GM21360 (cell line): ENCODE measurements around the gene ARMH4.

Source experiments
- ATAC-seq: cut with Tn5 transposase; IDR thresholded peaks from one replicate; pipeline ENCODE4 v1.9.1; 2021; ENCODE audit warnings: mild to moderate bottlenecking, moderate library complexity; ENCODE audit not compliant: unreplicated experiment

Gene ARMH4

DNA sequence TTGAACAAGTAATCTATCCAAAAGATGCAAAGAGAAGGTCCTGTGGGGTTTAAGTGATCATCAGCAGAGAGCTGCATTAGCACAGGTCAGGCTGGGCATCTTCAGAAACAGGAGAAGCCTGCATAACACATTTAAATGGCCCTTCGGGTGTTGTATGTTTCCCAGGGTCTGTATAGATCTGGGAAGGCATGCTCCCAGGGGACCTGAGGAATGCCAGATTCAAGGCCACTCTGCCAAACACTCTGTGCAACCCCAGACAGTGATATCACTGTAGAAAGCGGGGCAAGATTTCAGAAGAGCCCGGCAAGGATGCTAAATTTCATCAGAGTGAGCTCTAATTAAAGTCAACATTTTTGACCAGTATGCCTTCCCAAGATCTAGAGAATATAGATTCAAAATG lies 92.9 kb downstream of the ARMH4 start:
- ATAC-seq, result no peak

DNA sequence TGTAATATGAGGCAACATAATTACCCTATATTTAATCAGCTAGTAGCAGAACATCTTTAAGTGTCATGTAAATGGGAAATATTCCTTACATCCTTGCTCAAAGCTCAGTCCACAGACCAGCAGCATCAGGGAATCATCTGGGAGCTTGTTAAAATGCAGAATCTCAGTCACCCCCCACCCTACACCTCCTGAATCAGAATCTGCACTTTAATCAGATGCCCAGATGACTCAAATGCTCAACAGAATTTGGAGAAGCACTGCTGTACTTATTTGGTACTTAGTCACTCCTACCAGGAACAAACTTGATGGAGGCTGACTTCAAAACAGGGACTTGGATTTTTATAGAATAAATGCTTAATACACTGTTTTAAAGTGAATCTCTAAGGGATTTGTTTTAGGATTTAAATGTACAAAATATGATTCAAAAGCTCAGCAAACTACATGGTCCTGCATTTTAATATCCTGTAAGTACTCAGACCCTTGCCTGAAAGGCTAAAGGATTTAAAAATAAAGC lies 96.5 kb downstream of the ARMH4 start:
- no peak for ATAC-seq

DNA sequence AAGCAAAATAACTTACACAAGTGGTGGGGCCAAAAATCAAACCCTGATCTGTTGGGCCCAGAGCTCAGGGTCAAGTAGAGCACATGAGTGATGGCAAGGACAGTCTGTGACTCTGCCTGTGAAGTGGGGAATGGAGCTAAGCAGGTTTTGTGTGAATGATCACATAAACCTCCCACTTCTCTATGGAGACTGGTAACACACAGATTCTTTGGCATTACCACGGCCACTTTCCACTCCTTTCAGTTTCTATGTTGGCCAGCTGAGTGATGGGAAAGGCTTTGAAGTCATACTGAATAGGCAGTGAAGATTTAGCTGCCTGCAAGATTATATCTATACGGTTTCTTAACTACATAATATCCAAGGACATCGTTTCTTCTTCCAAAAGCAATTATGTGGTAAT lies 97.9 kb downstream of the ARMH4 start:
- ATAC-seq, result no peak

DNA sequence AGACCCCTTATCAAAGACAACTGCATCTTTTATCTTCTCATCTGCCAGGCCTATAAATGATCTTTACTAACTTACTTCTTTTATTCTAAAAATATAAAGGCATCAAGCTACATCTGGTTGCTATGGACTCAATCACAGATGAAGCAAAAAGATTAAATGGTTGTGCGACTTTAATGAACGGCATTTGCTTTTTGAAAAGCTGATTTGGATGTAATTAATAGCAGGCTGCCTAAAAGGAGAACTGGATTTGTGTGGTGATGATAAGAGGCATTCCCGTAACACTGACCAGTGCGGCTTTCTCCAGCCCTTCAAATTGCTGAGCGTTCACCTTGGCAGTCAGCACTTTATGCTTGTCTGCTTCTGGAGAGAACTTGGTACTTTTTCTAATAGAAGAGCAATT lies 103.8 kb downstream of the ARMH4 start:
- ATAC-seq, result no peak

DNA sequence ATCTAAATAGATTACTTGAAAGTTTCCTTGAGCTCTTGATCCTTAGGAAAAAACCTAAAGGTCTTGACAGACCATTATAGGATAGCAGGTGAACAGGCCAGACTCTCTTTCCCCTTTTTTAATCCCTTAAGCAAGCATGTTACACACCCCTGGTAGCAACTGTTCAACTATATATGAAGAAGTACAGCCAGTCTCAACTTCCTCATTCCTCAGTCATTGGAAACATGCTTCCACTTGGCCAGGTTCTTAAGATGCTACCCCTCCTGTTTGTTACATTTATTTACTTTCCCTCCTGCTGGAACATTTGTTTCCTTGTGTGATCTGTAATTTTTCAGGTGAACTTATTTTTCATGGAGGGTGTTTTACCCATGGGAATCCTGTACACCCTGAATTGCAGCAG lies 124.1 kb downstream of the ARMH4 start:
- no peak for ATAC-seq

DNA sequence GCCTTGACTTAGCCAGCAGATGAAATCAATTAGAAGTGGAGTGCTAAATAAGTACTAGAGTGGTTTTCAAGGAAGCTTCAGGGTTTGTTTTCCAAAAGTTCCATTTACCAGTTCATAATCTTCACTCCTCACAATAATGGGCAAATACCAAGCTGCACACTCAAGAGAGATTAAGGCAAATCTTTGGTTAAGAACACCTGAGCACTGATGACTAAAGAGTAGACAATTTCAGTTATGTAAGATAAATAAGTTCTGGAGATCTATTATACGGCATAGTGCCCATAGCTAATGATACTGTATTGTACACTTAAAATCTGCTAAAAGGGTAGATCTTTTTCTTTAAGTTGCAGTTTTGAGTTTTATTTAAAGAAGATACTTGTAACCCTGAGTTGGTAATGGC lies 125.0 kb downstream of the ARMH4 start:
- no peak for ATAC-seq

DNA sequence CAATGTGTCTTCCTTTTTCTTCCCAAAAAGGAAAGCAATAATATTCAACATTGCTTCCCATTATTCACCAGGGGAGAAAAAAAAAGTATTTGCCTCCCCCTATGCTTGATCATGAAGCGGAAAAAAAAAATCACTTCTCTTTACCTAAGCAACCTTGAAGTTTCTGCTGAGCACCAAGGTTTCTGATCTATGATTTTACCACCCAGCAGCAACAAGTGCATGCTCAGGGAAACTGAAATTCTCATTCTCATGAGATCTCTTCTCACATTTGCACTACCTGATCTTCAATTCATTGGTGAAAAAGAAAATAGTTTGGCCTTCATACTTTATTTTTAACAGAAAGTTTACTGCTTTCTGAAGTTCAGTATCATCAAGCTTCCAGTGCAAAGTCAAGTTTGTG lies 125.8 kb downstream of the ARMH4 start:
- ATAC-seq, result no peak

DNA sequence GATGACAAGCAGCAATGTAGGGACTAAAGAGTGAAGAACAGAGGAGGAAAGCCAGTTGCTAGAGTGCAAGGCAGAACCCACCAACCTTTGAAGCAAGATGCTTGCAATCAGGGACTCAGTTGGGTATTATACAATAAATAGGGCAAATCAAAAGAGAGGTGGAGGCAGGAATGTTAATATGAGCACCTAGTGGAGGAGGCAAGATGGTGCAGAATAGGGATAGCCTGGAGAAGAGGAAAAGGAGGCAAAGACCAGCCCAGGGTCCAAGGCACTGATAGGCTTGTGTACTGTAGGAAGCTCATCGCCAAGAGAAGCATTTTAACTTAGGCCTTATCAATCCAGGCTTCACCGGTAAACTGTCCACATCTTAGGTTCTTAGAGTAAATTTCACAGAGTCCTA lies 137.2 kb downstream of the ARMH4 start:
- ATAC-seq, result no peak

DNA sequence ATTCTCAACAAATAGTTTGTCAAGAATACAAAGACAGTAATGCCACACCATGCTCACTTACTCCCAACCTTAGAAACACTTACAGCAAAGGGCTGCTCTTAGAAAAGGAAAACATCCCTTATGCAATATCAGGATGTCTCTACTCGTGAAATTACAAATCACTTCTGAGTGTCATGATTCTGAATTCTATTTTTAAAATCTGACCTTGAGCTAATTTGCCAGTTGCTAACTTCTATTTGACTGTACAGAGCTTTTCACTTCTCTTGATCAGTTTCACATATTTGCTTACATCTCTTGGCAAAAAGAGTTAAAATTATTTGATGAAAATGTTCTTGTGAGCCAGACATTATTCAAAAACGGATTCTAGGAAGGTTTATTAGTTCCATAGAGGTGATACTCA lies 149.4 kb downstream of the ARMH4 start:
- ATAC-seq, result no peak

DNA sequence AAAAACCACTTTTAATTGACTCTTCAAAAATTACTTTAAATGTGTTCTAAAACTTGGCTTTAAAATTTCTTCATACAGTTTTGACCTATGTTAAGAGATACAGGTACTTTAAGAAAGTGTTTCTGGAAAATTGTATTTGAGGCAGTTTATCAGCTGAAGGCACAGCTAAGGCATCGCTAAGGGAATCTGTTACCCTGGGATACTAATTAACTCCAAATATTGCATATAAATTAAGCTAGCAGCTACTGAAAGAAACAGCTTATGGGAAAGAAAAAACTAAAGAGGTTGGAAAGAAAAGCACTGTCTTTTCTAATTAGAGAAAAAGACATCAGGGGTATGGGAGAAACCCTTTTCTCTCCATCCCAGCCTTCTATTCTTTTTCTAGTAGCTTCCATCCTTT lies 152.0 kb downstream of the ARMH4 start:
- no peak for ATAC-seq

DNA sequence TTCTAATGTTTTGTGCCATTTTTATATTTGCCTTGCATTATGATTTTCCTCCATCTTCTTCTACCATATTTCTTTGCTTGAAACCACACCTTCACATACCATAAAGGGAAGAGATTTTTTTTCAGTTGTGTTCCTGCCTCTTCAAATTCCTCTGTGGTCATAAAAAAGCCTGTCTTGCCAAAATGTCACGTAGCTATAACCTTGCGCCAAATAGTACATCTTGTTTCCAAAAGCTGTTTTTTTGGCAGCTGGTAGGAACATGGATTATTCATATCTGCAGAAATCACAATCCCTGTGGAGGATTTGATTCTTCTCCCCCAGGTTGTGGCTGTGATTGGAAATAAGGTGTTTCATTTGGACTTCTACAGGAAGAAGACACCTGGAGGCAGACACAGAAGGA lies 152.5 kb downstream of the ARMH4 start:
- no peak for ATAC-seq

DNA sequence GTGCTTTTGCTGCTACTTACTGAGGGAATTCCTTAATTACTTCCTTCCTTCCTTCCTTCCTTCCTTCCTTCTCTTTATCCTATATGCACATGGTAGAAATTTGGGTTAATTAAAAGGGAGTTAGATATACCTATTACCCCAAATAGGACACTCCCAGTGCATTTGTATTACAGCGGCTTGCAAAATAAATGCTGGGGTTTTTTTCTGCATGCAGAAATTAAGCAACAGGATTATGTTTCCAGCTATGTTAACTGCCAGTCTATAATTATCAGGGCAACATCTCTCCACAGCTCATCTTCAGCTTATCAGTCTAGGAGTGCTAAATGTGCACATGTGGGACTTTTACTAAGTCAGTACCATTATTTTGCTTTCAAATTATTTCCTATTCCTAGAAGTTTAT lies 153.2 kb downstream of the ARMH4 start:
- ATAC-seq, result no peak

DNA sequence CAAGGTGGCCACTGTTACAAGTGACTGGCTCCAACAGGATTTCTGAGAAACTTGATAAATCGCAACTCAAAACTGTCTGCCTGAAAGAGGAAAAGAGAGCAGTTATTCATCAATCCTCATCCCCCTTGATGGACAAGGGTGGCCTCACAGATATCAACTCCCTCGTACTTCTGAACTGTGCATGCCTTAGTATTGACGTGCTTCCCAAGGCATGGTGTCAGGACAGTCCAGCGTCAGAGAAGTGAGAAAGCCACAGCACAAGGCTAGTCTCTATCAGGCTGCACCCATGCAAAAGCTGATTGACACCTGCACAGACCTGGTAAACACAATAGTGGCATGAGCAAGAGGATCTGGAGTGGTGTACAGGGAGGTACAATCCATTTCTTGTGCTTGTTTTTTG lies 160.7 kb downstream of the ARMH4 start:
- ATAC-seq, result no peak

DNA sequence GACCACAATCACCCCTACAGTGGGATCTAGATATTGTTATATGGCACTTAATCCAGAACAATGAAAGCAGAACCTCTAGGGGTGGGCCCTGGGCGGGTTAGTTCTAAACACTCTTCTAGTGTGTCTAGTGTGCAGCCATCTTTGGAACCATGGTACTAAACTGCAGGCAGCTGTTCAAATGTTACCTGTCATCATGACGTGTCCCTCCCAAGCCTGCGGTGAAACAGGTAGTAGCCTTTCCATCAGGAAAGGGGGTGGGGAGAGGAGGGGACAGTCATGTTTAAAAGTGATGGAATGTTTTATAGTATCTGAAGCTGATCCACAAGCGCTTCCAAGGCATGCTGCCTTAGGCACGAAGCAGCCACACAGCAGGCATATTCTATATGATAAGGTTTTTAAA lies 163.6 kb downstream of the ARMH4 start:
- ATAC-seq, result no peak

DNA sequence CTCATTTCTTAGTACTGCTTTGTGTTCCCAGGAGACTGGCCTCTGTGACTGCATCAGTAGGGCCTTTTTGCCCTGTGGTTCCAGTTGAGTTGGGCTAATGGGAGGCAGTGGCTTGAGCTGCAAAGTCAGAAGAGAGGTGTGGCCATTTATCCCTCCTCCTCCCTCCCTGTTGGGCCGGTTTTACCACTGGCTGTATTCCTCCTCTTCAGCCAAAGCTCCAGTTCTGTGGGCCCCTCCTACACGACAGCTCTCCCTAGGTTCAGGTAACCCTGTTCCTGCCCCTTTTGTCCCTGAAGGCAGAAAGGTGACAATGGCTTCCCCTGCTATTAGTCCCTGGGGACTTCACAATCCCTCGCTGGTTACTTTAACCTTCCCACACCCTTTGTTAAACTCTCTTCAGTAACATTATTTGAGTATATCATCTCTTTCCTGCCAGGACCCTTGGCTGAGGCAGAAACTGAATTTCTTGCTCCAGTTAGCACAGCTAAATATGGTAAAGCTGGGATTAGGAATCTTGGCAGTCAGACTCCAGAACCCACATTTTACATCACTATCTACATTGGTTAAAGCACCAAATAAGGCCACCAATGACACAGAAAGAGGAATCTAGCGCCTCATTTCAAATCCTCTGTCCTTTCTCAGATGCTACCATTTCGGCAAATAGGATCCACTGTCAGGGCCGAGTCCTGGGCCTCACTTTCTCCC lies 164.3 kb downstream of the ARMH4 start:
- ATAC-seq, result no peak

DNA sequence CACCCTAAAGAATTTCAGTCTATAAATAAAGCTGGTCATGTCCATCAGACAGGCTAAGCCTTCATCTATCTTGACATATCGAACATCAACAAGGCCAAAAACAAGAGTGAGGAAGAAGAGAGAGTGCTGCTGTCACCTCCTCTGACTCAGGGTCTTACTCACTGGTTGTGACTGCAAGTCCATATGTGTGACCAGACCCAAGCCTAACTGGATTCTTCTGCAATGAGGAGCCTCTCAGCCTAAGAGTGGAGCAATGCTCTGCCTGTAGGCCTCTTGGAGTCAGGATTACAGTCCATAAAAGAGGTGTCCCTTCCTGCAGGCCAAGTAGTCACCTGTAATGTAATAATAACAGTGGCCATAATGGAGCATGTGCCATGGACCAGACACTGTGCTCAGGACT lies 165.0 kb downstream of the ARMH4 start:
- no peak for ATAC-seq

DNA sequence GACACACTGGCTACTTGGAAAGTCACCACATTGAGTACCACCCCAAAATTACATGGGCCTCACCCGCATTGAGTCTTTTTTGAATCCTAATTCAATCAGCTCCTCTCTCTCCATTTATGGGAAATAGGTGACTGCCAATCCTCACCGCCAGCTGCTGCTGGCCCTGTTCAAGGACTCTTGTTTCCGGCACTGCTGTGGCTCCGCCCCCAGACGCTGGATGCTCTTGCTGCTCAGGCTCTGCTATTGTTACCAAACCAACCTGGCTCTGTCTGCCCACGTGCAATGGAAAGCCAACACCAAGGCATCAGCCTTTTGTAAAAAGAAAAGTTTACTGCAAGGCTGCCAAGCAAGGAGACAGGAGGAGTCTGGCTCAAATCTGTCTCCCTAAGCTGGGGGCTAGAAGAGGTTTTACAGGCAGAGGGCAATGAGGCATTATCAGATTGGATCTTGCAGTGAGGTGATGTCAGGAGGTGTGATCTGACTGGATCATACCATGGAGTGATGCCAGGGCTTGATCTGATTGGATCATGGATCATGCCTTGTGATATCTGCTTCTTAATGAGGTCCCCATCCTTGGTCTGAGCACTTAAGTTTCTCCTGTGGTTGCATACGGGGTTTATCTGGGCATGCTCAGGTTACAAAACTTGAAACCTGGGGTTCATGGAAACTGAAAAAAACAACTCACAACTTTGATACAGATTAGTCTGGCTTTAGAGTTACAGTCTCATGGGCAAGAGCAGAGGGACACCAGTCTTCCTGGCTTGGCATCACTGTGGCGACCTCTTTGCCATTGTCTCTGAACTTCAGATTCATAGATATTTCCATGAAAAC lies 169.0 kb downstream of the ARMH4 start:
- ATAC-seq, result no peak

DNA sequence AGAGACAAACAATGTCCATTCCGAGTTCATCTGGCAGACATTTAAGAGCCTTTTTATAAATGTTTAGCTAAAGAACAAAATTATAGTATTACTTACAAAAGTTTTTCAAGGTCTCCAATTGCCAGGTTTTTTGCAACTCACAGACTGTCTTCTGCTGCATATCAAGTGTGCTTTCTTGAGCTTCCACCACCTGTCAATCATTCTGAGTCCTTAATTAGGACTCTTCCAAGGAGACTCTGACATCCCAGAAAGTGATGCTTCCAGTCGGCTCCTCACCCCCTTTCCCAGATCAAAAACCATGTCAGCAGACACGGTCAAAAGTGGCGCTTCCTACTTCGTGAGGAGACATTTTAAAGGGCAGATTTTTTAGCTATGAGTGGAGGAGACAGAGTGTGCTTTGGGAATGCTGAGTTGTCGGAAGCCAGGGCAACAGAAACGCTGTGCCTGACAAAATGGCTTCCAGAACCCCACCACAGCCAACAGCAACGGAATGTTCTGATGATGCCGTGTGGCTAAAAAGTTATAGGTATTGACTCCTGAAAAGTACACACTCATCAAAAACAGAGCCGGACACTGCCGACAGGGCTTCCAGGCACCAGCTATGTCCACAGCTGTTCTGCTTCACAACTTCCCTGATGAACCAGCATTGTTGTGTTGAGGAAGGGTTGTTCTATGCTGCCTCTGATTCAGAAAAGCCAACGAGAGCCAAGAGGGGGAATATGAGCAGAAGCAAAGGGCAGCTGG lies 170.0 kb downstream of the ARMH4 start:
- ATAC-seq, result no peak

DNA sequence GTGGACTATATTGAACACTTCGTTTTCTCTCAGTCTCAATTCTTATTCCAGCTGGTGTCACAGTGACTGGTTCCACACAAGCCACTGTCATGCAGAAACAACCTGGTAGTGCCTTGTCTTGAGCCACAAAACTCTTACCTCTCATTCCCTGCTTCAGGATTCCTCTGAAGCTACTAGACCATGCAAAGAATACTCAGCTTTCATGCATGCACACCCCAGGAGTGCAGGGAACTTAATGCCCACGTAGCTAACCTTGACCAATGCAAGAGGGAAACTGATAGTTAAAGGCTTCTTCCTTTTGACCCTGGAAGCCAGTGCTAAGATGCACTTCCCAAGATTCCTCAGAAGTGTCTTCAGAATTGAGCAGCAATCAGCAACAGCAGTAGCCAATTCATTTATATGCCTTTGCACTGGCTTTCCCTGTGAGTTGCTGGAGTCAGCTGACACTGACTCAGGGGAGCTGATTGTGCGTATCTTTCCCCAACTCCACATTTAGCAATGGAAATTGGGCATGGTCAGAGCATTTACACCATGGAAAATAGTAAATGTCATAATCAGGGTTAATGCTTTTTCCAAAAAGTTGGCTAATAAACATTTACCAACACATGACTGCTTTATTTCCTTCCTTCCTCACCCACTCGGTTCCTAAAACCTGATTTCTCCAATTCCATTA lies 172.5 kb downstream of the ARMH4 start:
- no peak for ATAC-seq

DNA sequence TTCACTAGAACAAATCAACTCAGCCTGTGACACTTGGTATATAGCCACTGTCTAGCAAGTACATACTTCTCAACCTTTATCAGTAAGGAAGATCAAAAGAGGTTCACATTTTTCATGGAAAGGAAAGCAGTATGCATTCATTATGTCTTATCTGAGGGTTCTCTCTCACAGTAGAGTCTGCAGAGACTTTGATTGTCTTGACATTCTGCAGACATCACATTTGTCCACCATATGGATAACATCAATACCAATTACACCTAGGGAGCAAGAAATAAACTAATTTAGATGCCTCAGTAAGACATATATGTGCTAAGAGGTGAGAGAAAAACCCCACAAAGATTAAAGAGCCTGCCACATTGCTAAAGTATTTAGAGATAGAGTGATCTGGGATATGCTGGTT lies 175.3 kb downstream of the ARMH4 start:
- no peak for ATAC-seq

DNA sequence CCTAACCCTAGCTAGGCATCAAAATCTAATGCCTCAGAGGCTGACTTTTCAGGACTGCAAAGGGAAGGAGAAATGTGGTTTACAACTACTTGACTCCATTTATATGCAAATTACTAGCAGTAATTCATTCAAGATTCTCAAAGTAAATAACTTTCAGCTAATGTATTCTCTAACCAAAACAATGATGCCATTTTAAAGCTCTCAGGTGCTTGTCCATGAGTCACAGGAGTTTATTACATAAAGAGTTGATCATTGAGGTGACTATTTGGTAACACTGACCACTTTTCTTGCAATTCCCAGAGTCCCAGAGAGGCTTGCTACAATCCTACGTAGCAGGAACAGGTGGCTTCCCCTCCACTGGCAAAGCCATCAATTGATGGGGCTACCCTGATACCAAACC lies 177.1 kb downstream of the ARMH4 start:
- no peak for ATAC-seq
